RPMI7951 (cell line): ENCODE measurements around the gene PTPRB. TPM values are rescaled to one million over a fixed set of nuclear protein-coding genes. Genes with fewer than 3 reads are reported as not detected.
"Not testable (repeated sequence)": the region's sequence is repeated elsewhere in the genome, so short reads cannot be mapped to it uniquely, and the experiment has no call there.

Experiments used
- DNase-seq: peaks from one replicate; pipeline ENCODE4 v3.0.0-alpha.2; 2012; ENCODE audit warnings: low read depth
- total RNA-seq: library from RNA; depleted of rRNA; stranded (reverse); fragments of >200 nt; shearing (Covaris generic); gene quantifications from 2 replicates; pipeline ENCODE4 v1.2.3, GENCODE V29; 2014

Gene PTPRB
- total RNA-seq, 1 experiment from 2014 or later = 3.8 TPM

DNA sequence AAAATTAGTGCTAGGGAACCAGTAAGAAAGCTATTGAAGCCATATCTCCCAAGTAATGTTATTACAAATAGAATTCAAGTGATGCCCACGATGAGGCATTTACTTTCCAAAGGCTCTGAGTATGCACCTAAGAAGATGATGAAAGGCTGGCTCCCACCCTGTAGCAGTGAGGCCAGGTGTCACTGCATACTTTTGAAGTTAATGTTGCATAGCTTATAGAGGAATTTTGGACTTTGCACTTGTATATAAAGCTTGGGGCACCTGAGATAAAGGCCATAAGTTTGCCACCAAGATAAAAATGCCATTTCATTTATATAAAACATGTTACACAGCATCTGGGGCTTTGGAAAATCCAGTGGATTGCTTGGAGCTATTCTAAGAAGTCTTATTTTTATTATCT is 96.2 kb downstream of the PTPRB start:
- no peak for DNase-seq

DNA sequence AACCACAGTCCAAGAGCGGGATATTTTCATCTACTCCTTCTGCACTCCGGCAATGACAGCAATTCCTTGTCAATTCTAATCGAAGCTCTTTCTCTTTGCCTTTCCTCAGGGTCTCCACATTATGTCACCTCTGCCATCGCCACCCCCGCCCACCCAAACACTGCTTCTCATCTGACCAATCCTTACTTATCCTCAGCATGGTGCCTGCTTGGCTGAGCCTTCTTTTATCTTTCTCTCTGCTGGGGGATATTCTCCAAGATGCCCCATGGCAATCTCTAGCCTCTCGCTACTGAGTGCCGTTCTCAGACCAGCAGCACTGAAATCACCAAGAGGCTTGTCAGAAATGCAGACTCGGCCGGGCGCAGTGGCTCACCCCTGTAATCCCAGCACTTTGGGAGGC is 100.6 kb downstream of the PTPRB start:
- DNase-seq = no peak

DNA sequence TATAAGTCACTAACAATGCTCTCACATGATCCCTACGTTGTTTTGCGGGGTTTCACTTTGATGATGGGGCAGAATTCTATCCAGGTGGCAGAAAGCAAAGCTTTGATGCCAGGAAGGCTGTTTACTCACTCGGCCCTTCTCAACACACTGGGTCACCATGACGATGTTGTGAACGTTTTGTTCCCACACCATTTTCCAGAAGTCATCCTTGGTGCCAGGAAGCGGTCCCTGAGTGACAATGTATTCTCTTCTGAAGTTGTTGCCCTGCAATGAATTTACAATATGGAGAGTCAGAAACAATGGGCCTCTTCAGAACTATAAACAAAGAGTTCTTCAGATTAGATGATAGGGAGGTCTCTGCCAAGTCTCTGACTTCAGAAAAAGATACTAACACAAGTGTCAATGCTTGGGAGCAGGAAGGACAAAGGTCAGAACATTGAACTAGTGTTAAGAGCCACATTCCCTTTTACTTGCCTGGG is 101.3 kb downstream of the PTPRB start:
- peak; percentile 10 for DNase-seq

DNA sequence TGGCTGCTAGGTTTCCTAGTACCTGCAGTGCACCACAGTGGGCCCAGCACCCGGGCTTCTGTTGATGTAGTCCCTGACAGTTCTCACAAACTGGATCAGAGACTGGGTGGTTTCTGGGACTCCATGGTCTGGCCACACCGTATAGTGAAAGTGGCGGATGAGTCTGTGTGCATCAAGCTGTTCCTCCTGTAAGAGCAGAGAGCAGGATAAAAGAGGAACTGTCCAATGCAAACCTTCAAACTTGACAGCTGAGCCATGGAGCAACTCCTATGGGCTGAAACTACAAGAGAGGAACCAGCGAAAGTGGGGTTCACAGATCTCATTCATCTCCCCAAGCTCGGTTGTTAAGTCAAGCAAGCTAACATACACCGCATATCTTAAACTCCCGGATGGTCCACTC is 102.8 kb downstream of the PTPRB start:
- DNase-seq = no peak

DNA sequence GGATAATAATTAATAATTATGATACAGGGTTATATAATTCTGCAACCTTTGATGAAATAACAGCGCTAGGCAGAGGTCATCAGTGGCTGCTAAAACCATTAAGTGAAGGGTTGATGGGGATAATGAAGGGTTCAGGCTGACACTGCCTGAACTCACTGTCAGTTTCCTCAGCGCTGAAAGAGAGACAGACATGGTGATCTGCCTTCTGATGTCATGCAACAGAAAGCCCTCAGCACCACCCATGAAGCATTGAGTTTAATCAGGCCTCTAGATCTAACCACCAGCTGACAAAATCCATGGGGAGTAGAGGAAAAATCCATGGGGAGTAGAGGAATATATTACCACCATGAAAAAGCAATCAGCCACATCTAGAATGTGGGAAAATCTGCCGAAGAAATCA is 107.6 kb downstream of the PTPRB start:
- DNase-seq = peak; percentile 3

DNA sequence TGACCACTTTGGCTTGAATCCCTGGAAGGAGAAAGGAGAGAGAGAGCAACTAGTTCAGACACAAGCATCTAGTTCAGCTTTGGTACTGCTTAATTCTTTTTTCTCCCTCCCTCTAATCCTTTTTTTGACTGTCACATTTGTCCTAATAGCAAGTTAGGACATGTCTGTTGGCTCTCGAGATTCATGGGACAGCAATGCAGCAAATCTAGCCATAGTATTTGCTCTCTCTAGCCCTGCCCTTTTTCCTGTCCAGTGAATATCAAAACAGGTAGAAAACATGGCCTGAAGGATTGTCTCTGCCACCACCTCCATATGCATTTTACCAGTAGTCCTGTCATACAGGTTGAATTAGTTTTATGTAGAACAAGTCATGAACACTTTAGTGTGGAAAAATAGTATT is 116.4 kb downstream of the PTPRB start:
- DNase-seq = no peak

DNA sequence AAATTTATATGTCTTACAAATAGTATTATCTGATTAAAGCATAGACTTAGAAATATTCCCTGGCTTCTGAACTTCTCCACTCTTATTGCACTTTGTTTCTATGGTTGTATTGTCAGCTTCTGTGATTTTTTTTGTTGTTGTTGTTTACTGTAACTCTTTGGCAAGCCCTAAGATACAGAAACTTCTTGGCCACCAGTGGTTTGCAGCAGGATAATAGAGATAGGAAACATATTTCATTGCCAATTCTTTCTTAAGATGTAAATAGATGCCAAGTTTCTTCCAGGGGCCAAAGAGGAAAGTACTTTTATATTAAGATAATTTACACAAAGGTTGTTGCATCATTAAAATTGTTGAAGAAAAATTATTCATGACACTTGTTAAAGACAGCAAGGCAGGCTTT is 123.8 kb downstream of the PTPRB start:
- no peak for DNase-seq

DNA sequence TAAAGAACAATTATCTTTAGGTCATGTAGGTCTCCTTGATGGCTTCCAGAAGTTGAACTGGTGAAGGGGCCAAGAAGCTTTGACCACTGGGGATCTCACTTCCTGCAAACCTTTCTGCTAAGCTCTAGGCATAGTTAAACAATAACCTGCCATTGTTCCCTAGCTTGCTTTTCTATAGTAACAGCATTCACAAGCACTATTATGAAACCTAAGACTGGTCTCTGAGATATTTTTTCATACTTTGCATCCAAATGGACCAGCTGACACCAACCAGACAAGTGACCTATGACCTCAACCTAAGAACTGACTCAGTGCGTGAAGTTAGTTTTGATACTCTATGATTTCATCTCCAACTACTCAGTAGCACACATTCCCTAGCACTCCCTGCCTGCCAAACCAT is 129.1 kb downstream of the PTPRB start:
- no peak for DNase-seq

DNA sequence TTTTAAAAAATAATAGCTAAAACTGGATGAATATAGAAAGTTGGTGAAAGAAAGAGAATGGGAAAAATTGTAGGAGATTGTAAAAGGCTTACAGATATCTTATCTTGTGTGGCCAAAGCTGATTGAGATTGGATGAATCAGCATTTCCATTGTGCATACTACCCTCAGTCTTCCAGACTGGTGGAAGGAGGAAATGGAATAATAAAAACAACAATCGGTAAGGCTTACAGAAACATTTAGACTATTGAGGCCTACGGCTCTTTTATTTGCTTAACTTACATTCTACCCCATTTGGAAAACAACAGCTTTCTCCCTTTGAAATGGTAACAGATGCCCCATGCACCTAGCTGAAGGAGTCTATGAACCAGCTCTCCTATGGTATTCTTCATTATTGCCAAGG is 129.8 kb downstream of the PTPRB start:
- DNase-seq = no peak

DNA sequence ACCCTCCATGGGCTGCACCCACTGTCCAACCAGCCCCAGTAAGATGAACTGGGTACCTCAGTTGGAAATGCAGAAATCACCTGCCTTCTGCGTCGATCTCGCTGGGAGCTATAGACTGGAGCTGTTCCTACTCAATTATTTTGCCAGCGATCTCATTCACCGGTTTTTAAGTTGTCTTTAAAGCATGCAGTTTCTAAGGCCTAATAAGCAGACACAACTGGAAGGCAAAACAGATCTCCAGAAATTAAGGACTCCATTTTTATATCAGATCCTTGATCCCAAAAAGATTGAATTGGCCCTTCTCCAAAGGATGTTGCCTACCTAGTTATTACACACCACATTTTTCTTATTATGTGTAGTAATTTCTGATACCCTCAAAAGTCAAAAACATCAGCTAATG is 139.7 kb downstream of the PTPRB start:
- DNase-seq = no peak

DNA sequence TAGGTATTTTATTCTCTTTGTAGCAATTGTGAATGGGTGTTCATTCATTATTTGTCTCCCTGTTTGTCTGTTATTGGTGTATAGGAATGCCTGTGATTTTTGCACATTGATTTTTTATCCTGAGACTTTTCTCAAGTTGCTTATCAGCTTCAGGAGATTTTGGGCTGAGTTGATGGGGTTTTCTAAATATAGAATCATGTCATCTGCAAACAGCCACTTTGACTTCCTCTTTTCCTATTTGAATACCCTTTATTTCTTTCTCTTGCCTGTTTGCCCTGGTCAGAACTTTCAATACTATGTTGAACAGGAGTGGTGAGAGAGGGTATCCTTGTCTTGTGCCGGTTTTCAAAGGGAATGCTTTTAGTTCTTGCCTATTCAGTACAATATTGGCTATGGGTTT is 144.3 kb downstream of the PTPRB start:
- DNase-seq = not testable (repeated sequence)

DNA sequence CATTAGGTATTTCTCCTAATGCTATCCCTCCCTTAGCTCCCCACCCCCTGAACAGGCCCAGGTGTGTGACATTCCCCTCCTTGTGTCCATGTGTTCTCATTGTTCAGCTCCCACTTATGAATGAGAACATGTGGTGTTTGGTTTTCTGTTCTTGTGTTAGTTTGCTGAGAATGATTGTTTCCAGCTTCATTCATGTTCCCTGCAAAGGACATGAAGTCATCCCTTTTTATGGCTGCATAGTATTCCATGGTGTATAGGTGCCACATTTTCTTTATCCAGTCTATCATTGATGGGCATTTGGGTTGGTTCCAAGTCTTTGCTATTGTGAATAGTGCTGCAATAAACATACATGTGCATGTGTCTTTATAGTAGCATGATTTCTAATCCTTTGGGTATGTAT is 146.3 kb downstream of the PTPRB start:
- DNase-seq = not testable (repeated sequence)

DNA sequence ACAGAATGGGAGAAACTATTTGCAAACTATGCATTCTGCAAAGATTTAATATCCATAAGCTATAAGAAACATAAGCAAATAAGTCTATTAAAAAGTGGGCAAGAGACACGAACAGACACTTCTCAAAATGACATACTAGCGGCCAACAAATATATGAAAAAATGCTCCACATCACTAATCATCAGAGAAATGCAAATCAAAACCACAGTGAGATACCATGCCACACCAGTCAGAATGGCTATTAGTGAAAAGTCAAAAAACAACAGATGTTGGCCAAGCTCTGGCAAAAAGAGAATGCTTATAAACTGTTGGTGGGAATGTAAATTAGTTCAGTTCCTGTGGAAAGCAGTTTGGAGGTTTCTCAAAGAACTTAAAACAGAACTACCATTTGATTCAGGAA is 149.8 kb downstream of the PTPRB start:
- peak; percentile 9 for DNase-seq

DNA sequence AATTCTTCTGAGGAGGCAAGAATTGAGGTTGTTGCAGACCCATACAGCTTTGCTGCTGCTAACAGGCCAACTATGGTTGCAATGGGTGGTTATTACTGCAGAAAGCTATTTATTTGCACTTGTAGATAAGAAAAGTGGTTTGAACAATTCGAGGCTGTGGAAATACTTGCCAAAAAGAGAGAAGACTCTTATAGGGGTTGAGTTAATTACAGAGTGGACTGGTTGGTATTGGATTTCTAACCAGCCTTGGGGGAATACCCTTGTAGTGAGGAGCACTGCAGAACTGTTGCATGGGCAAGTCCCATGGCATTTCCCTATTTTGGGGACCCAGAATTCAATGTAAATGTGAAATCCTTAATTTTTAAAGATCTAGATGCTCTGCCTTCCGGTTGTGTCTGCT is 150.6 kb downstream of the PTPRB start:
- no peak for DNase-seq

DNA sequence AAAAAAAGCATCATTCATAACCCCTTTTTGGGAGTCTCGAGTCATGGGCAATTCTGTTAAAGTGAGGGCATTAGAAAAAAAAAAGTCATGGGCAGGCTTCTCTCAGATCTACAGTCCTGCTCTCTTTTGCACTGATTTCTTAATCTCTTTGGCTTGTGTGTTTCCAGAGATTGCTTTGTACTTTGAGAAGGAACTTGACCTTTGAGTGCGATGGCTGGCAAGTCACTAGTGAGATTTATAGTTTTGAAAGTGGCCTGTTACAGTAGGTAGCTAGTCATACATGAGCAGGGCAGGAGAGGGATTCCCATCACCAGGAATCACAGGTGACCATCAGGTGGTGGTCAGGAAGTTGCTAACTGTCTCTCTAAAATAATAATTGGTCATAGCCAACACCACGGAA is 151.5 kb downstream of the PTPRB start:
- DNase-seq = no peak

DNA sequence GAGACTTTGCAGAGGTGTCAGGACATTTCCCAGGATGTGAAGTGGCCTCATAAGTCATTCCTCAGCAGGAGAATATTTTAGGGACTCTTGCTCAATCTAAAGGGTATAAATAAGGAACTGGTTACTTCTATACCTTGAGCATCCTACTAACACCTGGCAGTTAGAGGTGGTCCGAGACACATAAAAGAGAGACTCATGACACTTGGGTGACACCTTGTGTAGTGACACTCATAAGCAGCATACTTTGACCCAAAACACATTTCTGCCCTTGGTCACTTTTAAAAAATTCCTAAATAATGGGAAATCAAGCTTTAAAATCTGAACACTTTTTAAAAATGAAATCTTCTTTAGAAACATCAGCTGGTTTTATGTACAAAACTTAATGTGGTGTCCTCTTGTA is 152.8 kb downstream of the PTPRB start:
- no peak for DNase-seq

DNA sequence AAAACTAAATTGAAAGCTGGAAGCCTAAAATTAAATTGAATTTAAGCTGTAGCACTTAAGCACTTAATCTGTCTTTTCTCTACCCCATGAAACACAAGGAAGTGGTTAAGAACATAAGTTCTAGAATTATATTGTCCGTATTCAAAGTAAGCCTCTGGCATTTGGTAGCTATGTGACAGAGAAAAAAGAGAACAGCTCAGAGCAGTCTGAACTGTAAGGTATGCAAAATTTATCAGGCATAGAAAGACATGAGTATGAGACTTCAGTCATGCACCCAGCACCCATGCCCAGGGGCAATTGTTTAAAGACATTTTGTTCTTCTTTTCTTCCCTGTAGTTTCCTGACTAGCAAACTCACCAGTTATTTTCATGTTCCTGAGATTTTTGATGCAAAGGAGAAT is 154.5 kb downstream of the PTPRB start:
- no peak for DNase-seq

DNA sequence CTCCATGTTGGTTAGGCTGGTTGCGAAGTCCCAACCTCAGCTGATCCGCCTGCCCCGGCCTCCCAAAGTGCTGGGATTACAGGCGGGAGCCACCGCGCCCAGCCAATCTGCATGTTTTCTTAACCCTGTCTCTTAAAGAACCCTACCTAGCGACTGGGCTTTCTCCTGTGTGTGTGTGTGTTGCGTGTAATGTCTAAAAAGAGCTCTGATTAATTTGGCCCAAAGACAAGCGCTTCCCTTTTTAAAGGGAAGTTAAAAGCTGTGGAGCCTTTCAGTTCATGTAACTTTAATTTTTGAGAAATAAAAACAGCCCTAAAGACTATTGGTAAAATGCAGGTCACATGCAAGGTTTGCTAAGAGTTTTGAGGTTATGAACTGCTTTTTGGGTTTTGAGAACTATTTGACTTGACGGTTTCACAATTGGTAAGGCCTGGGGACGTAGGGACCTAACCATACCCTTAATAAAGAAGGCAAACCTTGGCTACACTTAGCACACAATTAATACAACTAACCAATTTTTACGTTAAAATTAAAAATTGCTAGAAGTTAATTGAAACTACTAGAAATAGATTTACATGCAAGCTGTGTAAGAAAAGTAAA is 167.9 kb downstream of the PTPRB start:
- DNase-seq = no peak

DNA sequence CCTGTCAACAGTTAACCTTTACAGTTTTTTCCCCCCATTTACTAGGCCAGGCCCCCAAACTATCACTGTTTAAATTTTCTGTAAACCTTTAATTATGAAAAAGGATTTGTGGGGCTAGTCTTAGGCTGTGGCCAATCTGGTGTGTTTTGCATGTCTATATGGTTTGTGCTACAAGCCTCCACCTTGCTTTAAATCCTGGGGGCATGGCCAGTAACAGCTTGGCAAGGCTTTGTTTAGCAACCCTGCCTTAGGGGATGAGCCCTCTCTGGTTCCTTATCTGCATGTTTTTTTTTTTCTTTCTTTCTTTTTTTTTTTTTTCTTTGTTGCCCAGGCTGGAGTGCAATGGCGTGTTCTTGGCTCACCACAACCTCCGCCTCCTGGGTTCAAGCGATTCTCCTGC is 168.5 kb downstream of the PTPRB start:
- peak; percentile 20 for DNase-seq

DNA sequence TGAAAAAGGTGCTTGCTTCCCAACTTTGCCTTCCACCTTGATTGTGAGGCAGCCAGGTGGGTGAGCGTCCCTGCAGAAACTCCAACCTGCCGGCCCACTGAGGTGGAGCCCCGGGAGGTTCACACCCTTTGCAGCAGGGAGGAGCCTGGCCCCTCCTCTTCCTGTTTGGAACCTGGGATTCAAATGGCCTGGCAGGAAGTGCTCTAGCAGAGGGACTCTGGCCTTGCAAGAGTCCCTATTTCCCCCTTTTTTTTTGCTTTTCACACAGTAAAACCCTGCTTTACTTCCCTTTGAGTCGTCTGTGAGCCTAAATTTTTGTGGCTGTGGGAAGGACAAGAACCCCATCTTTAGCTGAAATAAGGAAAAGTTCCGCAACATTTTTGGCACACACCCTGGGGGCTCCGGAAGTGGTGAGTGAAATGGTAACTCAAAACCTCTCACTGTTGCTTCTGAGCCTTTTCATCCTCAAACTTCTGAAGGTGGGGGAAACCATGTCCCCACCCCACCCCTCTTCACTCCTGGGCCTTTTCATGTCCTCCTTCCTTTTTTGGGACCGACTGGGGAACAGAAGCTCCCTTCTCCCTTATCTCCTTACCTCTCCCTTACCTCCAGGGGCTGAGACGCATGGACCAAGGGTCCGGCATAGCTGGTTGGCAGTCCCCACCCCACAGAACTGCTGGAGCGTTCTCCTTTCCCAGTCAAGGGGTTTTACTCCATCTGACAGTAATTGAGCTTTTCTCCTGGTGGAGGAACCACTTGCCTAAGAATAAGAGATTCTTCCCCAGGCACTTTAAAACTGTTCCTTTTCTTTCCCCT is 169.1 kb downstream of the PTPRB start:
- DNase-seq = peak; percentile 42

DNA sequence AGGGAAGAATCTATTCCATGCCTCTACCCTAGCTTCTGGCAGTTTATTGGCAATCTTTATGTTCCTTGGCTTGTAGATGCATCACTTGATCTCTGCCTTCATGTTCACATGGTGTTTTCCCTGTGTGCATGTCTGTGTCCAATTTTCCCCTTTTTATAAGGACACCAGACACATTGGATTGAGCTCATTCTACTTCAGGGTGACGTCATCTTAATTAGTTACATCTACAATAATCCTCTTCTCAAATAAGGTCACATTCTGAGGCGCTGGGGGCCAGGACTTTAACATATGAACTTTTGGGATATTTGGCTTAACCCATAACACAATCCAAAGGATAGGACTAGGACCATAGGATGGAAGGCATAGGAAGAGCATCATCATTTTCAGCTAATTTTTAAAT is 169.8 kb downstream of the PTPRB start:
- DNase-seq = no peak

DNA sequence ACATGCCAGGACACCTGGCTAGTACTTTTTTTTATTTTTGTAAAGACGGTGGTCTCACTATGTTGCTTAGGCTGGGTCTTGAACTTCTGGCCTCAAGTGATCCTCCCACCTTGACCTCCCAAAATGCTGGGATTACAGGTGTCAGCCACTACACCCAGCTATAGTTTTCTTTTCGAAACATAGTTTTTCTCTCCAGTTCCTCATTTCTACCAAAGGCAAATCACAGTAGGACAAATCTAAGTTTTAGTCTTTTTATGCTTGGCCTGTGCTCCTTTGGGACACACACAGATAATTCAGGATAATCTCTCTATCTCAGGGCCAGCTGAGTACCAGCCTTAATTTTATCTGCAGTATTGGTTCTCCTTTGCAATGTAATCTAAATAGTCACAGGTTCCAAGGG is 170.5 kb downstream of the PTPRB start:
- DNase-seq = no peak
